Endodermal cell (in vitro differentiated cells): ENCODE results near the gene CHADL. TPM values are rescaled to one million over a fixed set of nuclear protein-coding genes. Genes with fewer than 3 reads are reported as not detected.

Source experiments
- DNase-seq: peaks from one replicate; pipeline ENCODE4 v3.0.0-alpha.2; 2017
- H3K27ac ChIP-seq: 2 replicates; pipeline ENCODE4 v1.5.1; 2013; ENCODE audit warnings: mild to moderate bottlenecking, low read depth, low read length, moderate library complexity
- H3K27me3 ChIP-seq: 2 replicates; pipeline ENCODE4 v1.6.1; 2013; ENCODE audit warnings: mild to moderate bottlenecking, low read length, moderate library complexity; ENCODE audit not compliant: insufficient read depth, control insufficient read depth, poor library complexity, severe bottlenecking
- H3K36me3 ChIP-seq: 2 replicates; pipeline ENCODE4 v1.7.0; 2013; ENCODE audit warnings: mild to moderate bottlenecking, low read length, moderate library complexity; ENCODE audit not compliant: control insufficient read depth, insufficient read depth
- H3K4me1 ChIP-seq: one replicate; pipeline ENCODE4 v1.7.0; 2013; ENCODE audit warnings: low read length; ENCODE audit not compliant: control insufficient read depth, insufficient read depth
- H3K4me3 ChIP-seq: 2 replicates; pipeline ENCODE4 v1.5.1; 2013; ENCODE audit warnings: mild to moderate bottlenecking, low read length, moderate library complexity
- H3K9ac ChIP-seq: 2 replicates; pipeline ENCODE4 v1.6.1; 2013; ENCODE audit warnings: mild to moderate bottlenecking, low read length, moderate library complexity; ENCODE audit not compliant: poor library complexity, severe bottlenecking; ENCODE audit errors: extremely low read depth
- H3K9me3 ChIP-seq: 2 replicates; pipeline ENCODE4 v1.6.1; 2013; ENCODE audit warnings: mild to moderate bottlenecking, low read length, moderate library complexity; ENCODE audit not compliant: control insufficient read depth
- H3K27ac Mint-ChIP-seq: 2 replicates; pipeline ENCODE4 v1.8.0; 2020; ENCODE audit warnings: mixed read lengths
- H3K27me3 Mint-ChIP-seq: 2 replicates; pipeline ENCODE4 v1.8.0; 2021; ENCODE audit warnings: mild to moderate bottlenecking, mixed read lengths; ENCODE audit not compliant: insufficient read depth
- H3K36me3 Mint-ChIP-seq: 2 replicates; pipeline ENCODE4 v1.8.0; 2020; ENCODE audit warnings: low read depth, mixed read lengths
- H3K4me1 Mint-ChIP-seq: 2 replicates; pipeline ENCODE4 v1.8.0; 2020; ENCODE audit warnings: mixed read lengths
- H3K4me3 Mint-ChIP-seq: 2 replicates; pipeline ENCODE4 v1.8.0; 2020; ENCODE audit warnings: mild to moderate bottlenecking, moderate library complexity, mixed read lengths
- H3K9me3 Mint-ChIP-seq: 2 replicates; pipeline ENCODE4 v1.8.0; 2020; ENCODE audit warnings: mild to moderate bottlenecking, mixed read lengths
- CTCF ChIP-seq: fragments of 200-600 bp; sonication (generic); conservative IDR thresholded peaks from 2 replicates; pipeline ENCODE4 v1.5.0; 2021; ENCODE audit warnings: antibody characterized with exemption, mild to moderate bottlenecking
- WGBS, 2 experiments: methylation state at CpG; one replicate each; pipeline versions ENCODE4 v1.1.5 to v1.1.7; 2013; ENCODE audit warnings: missing lambda C conversion rate in 2 of 2, mixed read lengths in 1 of 2; ENCODE audit not compliant: insufficient coverage in 1 of 2, insufficient read length in 1 of 2; 5-methylcytosine and 5-hydroxymethylcytosine counted together
- total RNA-seq, 2 donors: library from RNA; stranded (reverse); fragmentation: NEBNext Ultra II Directional in 1 of 2; extraction: Animal tissue kit (Norgen Biotek cat#: 25700) in 1 of 2; gene quantifications; 2 replicates in 1 of 2; 3 replicates in 1 of 2; pipeline ENCODE4 v1.2.1, GENCODE V29; 2021

Gene CHADL
- total RNA-seq, 2 donors from 2014 or later, result 0.79 to 1.3 TPM

GRCh38 chr22:41201141-41201540 lies 39.6 kb downstream of the CHADL start:
- DNase-seq, result no peak
- TF ChIP-seq CTCF, result no peak
- Histone ChIP-seq H3K9me3 (no peaks in the 10 kb centered on the region), H3K36me3 (no peaks in the 10 kb centered on the region), H3K4me3 (no peak overlapping the region), H3K27ac (no peak overlapping the region), H3K27me3 (peaks cover 42% of the 10 kb centered on the region), H3K9ac (no peak overlapping the region), H3K4me1 (no peaks in the 10 kb centered on the region)
- no peaks in the 10 kb centered on the region for H3K9me3 Mint-ChIP-seq
- H3K27me3 Mint-ChIP-seq, result peaks cover 56% of the 10 kb centered on the region
- no peak overlapping the region for H3K27ac Mint-ChIP-seq
- H3K36me3 Mint-ChIP-seq, result no peaks in the 10 kb centered on the region
- no peak overlapping the region for H3K4me3 Mint-ChIP-seq
- H3K4me1 Mint-ChIP-seq, result peaks cover 8% of the 10 kb centered on the region
- 93 to 99% methylated on average over 7 to 10 of the region's 10 CpGs for WGBS, 2 experiments

DNA sequence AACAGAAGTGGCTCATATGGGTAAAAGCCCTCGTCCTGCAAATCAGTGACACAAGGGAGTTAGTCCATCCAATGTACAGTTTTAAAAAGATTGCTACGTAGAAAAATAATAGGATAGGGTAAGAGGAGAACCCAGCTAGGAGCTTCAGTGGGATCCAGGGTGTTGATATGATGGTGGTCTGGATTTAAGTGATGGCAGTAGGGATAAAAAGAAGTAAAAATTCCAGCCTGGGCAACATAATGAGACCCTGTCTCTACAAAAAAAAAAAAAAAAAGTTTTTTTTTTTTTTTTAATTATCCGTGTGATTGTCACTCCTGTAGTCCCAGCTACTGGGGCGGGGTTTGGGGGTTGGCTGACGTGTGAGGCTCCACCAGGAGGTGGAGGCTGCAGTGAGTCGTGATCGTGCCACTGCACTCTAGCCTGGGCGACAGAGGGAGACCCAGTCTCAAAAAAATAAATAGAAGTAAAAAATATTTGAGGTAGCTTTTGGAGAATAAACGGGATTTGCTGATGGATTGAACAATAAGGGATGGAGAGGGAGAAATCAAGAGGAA lies 42.6 kb downstream of the CHADL start:
- Histone ChIP-seq H3K4me3 (peak overlapping the region; percentile 86), H3K4me1 (no peaks in the 10 kb centered on the region), H3K27me3 (peaks cover 56% of the 10 kb centered on the region), H3K36me3 (no peaks in the 10 kb centered on the region), H3K9me3 (no peaks in the 10 kb centered on the region), H3K27ac (no peak overlapping the region), H3K9ac (no peak overlapping the region)
- DNase-seq, result peak; percentile 66
- H3K4me1 Mint-ChIP-seq, result peaks cover 8% of the 10 kb centered on the region
- peaks cover 68% of the 10 kb centered on the region for H3K27me3 Mint-ChIP-seq
- no peaks in the 10 kb centered on the region for H3K36me3 Mint-ChIP-seq
- H3K27ac Mint-ChIP-seq, result no peak overlapping the region
- no peaks in the 10 kb centered on the region for H3K9me3 Mint-ChIP-seq
- TF ChIP-seq CTCF, result peak; percentile 30
- WGBS, 2 experiments, result 9 to 19% methylated on average over 3 to 9 of the region's 9 CpGs
- H3K4me3 Mint-ChIP-seq, result peak overlapping the region; percentile 67

DNA sequence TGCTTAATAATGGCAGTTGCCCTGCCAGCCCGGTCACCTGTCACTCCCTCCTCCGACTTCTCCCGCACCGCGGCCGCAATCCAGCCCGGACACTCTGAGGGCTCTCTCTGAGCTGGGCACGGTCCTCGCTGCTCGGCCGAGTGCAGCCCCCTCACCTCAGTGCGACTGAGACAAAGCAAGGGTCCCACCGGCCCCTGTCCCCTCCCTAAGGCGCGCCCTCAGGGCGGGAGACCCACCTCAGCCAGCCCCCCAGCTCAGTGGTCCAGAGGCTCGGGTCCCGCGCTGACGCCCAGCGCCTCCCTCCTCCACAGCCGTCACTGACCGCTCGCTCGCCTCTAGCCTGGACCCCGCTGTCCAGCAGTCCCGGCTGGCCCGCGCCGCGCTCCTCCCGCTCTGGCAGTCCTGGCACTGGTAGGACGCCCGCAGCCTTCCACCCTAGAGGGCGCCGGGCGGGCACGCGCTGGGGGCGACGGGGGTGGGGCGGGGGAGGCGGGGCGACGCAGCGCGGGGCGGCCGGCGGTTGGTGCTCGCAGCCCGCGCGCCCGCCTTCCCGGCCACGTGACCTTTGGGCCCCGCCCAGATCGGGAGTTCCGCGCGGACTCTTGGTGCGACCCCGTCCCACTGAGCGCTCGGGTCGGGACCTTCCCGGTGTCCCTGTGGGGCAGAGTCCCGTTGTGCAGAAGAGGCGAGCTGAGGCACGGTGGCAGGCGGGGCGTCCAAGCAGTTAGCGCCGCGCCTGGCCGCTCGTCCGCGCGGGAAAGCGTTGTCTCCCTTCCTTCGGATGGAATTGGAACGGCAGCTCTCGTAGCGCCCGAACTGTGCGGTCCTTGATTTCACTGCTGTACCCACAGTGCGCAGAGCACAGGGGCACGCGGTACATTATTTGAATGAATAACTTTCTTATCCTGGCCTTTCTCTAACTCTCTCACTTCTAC lies 43.4 kb downstream of the CHADL start:
- Mint-ChIP-seq H3K27me3 (peaks cover 69% of the 10 kb centered on the region), H3K4me3 (peak overlapping the region; percentile 67), H3K27ac (no peak overlapping the region), H3K4me1 (peaks cover 10% of the 10 kb centered on the region), H3K36me3 (no peaks in the 10 kb centered on the region), H3K9me3 (no peaks in the 10 kb centered on the region)
- TF ChIP-seq CTCF, result no peak
- peak; percentile 93 for DNase-seq
- no peaks in the 10 kb centered on the region for H3K9me3 ChIP-seq
- WGBS, 2 experiments, result 1 to 6% methylated on average over 10 to 91 of the region's 91 CpGs
- peaks cover 55% of the 10 kb centered on the region for H3K27me3 ChIP-seq
- peak overlapping the region; percentile 86 for H3K4me3 ChIP-seq
- no peaks in the 10 kb centered on the region for H3K36me3 ChIP-seq
- H3K9ac ChIP-seq, result no peak overlapping the region
- H3K27ac ChIP-seq, result no peak overlapping the region
- H3K4me1 ChIP-seq, result no peaks in the 10 kb centered on the region
